ENCODE results near the gene RFXANK.

DNA sequence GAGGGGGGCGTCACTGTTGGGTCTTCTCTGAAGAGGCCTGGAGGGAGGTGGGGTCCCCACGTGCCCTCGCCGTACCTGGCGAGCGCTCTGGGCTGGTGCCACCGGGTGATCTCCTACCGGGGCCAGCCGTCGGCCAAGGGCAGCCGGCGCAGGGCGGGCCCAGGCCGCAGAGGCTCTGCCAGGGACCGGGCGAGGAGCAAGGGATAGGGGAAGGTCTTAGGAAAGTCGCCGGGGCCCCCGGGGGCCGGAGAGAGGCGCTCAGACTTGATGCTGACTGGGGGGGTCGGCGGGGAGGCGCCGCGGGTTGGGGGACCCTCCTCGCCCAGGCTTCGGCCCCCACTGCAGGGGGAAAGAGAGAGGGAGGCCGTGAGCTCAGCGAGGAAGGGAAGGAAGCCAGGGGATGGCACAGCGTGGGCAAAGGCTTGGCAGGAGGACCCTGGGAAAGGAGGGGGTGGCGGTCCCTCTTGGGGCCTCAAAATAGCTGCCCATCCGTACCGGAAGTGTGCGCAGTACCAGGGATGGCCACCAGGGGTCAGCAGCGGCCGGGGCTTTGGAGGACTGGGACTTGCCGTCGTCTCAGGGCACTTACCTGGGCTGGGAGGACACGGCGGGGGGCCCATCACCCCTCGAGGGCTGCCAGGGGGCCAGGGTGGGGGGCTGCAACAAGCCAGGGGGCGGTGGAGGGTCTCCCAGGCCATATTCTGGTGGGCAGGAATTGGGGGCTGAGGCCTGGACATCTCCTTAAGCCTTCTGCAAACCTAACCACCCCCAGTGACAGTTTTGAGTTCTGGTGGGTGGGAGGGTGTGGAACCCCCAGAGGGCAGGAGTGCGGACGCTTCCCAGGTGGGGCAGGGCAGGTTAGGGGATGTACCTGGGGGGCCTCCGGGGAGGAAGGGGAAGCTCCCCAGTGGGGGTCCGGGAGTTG, 46.1 kb upstream of the RFXANK start:
- TF ChIP-seq, protein P1, sequence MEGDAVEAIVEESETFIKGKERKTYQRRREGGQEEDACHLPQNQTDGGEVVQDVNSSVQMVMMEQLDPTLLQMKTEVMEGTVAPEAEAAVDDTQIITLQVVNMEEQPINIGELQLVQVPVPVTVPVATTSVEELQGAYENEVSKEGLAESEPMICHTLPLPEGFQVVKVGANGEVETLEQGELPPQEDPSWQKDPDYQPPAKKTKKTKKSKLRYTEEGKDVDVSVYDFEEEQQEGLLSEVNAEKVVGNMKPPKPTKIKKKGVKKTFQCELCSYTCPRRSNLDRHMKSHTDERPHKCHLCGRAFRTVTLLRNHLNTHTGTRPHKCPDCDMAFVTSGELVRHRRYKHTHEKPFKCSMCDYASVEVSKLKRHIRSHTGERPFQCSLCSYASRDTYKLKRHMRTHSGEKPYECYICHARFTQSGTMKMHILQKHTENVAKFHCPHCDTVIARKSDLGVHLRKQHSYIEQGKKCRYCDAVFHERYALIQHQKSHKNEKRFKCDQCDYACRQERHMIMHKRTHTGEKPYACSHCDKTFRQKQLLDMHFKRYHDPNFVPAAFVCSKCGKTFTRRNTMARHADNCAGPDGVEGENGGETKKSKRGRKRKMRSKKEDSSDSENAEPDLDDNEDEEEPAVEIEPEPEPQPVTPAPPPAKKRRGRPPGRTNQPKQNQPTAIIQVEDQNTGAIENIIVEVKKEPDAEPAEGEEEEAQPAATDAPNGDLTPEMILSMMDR (IDR thresholded peaks at IDR 0.05; ENCODE audit: low read depth, low read length): peak; percentile 91
- no peak for TF ChIP-seq EZH2phosphoT487 (IDR thresholded peaks at IDR 0.05; ENCODE audit: low read depth)

Data from OCI-LY3 (cell line).